ENCODE results near the gene RAPGEF2. TPM values are rescaled to one million over a fixed set of nuclear protein-coding genes. Genes with fewer than 3 reads are reported as not detected.

RAPGEF2 gene
- total RNA-seq, 4 donors from 2014 or later: 47.2 to 105 (median 50.2) TPM

GRCh38 chr4:159098482-159099127 lies 4.3 kb upstream of the RAPGEF2 start:
- ATAC-seq (ENCODE audit: low FRiP score) (no peak), DNase-seq (ENCODE audit: low spot score) (no peak)
- TF ChIP-seq CTCF (IDR thresholded peaks at IDR 0.05): no peak

- TF ChIP-seq CTCF (IDR thresholded peaks at IDR 0.05): no peak
- ATAC-seq (ENCODE audit: low FRiP score): peak; percentile 13
- DNase-seq (ENCODE audit: low spot score): no peak
Measured at GRCh38 chr4:159101988-159102621, 774 bp upstream of the RAPGEF2 start.

GRCh38 chr4:159103384-159103990 lies 608 bp downstream of the RAPGEF2 start:
- no peak for TF ChIP-seq CTCF (IDR thresholded peaks at IDR 0.05)
- ATAC-seq (ENCODE audit: low FRiP score): peak; percentile 14
- no peak for DNase-seq (ENCODE audit: low spot score)

GRCh38 chr4:159104694-159105414 lies 2.0 kb downstream of the RAPGEF2 start:
- no peak for TF ChIP-seq CTCF (IDR thresholded peaks at IDR 0.05)
- no peak for ATAC-seq (ENCODE audit: low FRiP score)
- DNase-seq (ENCODE audit: low spot score): no peak

- ATAC-seq (ENCODE audit: low FRiP score) (no peak), DNase-seq (ENCODE audit: low spot score) (no peak)
Measured at GRCh38 chr4:159105761-159106243, 2.9 kb downstream of the RAPGEF2 start.

GRCh38 chr4:159106636-159107035 lies 3.8 kb downstream of the RAPGEF2 start:
- DNase-seq (ENCODE audit: low spot score) (no peak), ATAC-seq (ENCODE audit: low FRiP score) (no peak)
- no peak for TF ChIP-seq CTCF (IDR thresholded peaks at IDR 0.05)

More at GRCh38 chr4:159105761-159106243, 2.9 kb downstream of the RAPGEF2 start:
- TF ChIP-seq CTCF (IDR thresholded peaks at IDR 0.05): no peak
